Retina (tissue), 1 donor: ENCODE data around the gene NXPH3.
"Not testable (repeated sequence)": the region's sequence is repeated elsewhere in the genome, so short reads cannot be mapped to it uniquely, and the experiment has no call there.

ENCODE experiments used
- DNase-seq: peaks from one replicate; pipeline ENCODE4 v3.0.0-alpha.2; 2016

NXPH3 gene

DNA sequence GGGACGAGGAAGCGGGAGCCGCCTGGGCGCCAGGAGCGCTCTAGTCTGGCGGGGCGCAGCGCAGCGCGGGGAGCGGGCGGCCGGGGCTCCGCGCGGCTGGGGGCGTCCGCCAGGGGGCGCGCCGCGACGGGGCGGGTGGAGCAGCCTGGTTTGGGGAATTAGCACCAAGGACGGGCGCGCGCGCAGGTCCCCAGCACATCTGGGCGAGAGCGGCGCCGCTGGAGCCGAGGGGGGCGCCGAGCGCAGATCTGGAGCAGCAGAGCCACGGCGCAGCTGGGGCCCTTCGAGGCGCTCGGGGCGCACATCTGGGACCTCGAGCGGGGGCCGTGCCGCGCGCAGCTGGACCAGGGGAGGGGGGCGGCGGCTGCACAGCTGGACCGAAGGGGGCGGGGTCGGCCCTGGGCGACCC lies at the start of gene NXPH3:
NXPH3 (plus strand) TSS at position 193 of the 409 bp plus-strand sequence. CDS start 349 bp downstream, outside the sequence.
- DNase-seq = no peak

- no peak for DNase-seq
Observed at GRCh38 chr17:49527927-49528651, 47.6 kb upstream of the NXPH3 start.

GRCh38 chr17:49528966-49529365 lies 46.7 kb upstream of the NXPH3 start:
- DNase-seq = no peak

- no peak for DNase-seq
Observed at GRCh38 chr17:49530118-49530517, 45.6 kb upstream of the NXPH3 start.

- DNase-seq = no peak
Observed at GRCh38 chr17:49543860-49544259, 31.8 kb upstream of the NXPH3 start.

DNA sequence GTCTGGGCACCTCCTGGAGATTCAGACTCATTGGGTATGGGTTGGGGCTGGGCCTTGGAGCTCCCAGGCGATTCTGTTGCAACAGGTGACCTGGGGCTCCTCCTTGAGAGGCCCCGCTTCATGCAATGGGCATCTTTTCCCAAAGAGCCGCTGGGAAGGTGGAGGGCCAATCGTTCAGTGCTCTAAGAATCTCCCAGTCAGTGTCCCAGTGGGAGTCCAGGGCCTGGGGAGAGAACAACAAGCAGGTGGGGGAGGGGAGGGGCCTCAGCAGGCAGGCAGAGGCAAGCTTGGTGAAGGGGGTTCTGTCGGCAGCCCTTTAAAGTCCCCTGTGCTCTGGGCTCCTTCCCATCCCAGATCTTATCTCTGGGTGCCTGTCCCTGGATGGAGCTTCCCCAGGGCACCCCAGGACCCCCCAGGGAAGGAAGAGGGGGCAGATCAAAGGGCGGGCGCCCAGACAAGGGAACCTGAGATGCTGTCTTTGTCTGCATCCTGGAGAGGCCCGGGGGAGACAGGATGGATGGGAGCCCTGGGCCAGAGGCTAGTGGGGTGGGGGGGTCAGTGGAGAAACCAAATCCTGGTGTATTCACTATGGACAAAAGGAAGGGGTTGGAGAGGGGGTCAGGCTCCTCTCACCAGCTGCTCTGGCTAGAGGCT lies 30.5 kb upstream of the NXPH3 start:
- DNase-seq = no peak

DNA sequence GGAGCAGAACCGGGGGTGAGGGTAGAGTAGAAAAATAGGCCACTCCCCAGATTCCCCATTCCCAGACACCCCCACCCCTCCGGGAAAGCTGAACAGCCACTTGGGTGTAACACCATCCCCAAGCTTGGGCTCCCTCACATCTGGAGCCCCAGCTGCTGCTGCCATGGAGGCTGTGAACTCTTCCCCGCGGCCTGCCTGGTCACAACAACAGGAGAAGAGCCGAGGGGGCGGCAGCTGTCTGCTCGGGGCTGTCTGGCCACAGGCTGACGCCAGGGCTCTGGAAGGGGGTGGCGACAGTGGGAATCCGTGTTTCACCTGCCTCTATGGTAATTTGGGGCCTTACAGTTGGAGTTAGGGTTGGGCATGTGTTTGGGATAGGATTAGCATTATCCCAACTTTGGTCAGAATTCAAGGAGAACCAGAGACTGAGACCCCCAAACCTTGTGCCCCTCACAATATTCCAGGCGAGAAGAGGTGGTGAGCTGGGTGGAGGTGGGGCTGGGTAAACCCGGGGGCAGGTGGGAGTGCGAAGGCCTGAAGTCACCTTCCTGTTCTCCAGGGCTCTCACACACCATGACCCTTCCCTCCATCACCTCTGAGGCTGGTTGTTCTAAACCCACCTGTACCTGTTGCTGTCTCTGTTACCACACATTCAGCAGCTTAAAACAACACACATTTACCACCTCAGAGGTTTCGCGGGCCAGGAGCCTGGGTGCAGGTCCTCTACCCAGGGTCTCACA lies 29.7 kb upstream of the NXPH3 start:
- no peak for DNase-seq

DNA sequence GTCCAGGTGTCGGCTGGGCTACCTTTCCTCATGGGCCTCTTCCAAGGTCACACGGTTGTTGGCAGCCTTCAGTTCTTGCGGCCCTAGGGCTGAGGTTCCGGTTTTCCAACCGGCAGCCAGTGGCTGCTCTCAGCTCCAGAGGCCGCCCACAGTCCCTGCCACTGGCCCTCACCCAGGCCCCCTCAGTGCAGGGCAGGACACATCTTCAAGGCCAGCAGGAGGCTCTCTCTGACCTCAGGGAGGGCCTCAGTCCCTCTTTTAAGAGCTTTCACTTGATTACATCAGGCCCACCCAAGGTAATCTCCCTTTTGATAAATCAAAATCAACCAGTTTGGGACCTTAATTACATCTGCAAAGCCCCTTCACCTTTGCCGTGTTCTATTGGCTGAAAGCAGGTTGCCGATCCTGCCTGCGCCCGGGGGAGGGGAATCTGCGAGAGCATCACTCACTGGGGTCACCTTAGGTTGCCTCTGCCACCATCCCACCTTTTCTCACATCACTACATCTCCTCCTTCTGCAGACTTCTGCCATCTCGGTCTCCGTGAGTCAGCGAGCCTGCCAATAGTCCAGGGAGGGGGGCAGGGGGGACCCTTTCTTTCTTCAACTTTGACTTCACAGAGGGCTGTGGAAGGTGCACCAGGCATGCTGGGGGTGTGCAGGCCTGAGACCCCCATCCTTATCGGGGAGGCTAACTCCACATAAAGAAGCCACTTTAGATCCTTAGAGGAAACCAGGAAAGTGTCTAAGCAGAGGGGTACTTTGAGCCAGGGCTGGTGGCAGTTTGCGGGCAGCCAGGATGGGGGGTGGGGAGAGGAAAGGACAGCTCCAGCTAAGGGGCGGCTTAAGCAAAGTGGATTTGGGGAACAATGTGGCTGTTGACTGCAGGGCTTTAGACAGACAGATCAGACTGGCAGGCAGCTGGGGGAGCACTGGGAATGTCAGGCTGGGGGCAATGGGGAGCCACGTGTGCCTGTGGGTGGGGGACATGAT lies 28.8 kb upstream of the NXPH3 start:
- DNase-seq = no peak

DNA sequence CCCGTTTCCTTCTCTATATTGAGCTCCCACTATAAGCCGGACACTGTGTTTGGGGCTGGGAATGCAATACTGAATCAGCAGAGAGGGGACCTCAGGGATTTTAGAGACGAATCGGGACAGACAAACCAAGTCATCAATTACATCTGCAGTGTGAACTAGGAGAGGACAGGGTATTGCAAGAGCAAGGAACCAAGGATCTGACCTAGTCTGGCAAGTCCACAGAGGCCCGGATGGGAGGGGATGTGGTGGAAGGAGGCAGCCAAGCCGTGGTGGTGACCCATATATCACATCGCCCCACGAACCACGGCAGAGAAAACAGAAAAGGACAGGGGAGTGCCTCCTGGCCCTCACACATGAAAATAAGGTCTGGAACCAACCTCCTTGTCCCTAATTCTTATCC lies 28.1 kb upstream of the NXPH3 start:
- DNase-seq = no peak

GRCh38 chr17:49548051-49548505 lies 27.6 kb upstream of the NXPH3 start:
- DNase-seq = no peak

GRCh38 chr17:49548506-49549310 lies 27.0 kb upstream of the NXPH3 start:
- DNase-seq = no peak

DNA sequence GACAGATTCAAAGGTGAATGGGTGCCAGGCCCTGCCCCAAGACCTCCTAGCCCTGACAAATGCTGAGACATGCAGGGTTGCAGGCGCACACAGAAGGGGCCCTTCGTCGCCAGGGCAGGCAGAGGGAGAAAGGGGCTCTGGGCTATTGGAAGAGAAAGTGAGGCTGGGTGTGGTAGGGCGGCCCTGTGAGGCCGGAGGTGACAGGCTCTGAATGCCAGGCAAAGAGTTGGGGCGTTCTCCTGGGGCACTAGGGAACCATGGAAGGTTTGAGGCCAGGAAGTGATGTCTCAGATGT lies 26.4 kb upstream of the NXPH3 start:
- no peak for DNase-seq

GRCh38 chr17:49549691-49550678 lies 25.7 kb upstream of the NXPH3 start:
- DNase-seq = no peak

- DNase-seq = not testable (repeated sequence)
Observed at GRCh38 chr17:49550764-49551163, 24.9 kb upstream of the NXPH3 start.

DNA sequence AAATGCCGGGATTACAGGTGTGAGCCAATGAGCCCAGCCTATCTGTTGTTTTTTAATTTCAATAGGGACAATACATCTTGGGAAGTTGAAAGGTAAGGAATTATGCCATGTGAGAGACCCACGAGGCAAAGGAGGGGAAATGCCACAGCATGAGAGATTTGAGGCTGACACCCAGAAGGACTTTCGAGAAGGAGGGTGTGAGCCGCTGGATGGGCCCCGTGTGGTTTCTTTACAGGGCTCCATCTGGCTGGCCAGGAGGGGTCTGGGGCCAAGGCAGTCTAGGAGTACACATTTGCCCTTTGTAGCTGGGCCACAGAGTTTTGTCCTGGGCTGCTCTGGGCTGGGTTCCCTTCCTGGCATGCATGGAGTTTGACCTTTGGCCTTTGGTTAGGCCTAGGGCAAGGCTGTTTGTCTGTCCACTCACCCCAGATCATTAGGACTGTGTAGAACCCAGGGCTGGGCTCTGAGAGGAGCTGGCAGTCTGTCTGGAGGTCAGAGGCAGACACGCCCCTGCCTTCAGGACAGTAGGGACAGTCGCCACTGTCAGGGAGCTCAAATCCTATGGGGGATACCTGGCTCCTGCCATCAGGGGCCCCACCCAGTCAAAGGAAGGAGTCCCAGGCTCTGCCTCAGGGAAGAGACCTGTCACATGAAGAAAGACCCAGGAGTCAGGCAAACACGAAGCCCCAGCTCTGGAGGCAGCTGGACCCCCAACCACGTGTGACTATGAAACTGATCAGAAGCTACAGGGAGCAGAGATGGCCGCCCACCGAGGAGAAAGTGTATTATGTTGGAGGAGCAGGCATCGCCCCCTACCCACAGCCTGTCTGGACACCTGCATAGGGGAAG lies 24.2 kb upstream of the NXPH3 start:
- DNase-seq = no peak

DNA sequence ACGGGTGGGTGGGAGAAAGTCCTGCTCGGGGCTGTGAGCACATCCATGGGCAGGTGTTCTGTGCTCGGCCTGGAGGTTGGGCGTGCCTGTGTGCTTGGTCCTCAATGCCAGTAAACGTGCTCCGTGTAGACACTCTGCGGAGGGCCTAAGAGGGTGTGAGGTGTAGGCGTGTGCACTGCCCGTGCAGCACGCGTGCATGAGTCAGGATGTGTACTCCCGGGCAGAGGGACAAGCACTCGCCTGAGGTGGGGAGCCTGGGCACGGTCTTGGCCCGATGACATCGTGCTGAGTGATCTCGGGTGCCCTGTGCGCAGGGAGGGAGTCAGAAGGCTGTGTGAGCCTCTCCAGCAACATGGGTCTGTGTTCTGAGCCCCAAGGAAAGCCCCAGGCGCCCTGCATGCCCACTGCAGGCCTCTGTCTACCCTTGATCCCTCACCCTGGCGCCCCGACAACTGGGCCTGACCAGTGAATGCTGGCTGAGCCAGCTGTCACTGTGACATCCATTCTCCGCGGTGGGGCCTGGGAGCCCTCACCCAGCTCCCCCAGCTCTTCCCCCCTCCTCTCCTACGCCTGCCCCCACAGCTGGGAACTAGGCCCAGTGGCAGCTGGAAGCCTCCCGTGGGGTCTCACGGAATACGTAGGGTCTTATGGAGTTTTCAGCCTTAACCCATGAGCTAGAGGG lies 23.5 kb upstream of the NXPH3 start:
- no peak for DNase-seq

DNA sequence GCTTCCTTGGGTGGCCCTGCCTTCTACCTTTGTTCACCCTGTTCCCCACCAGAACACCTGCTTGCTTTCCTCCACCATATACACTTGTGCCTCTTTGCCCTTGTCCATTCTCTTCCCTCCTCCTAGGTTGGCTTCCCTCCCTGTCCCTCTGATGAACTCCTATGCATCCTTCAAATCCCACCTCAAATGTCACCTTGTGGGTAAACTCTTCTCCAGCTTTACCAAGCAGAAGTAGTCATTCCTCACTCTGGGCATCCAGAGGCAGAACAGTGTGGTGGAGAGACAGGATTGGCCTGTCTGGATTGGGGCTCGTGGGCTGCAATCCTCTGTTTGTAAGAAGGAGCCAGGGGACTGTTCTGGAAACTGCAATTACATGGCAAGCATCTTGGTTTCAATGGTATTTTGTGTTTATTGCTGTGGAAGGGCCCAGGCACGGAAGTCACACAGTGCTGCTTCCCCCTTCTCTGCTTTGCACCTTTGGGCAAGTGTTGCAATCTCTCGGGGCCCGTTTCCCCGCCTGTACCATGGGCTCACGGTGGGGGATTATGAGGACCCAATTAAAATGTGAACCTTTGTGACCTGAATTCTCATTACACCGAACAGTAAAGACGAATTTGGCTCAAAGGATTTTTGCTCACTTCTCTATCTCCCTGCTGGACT lies 21.9 kb upstream of the NXPH3 start:
- no peak for DNase-seq
